SK-N-SH treated with all-trans-retinoic acid at 6 μM for 48 hours (cell line): ENCODE results near the gene SOS1.
"Not testable (repeated sequence)": the region's sequence is repeated elsewhere in the genome, so short reads cannot be mapped to it uniquely, and the experiment has no call there.

ENCODE experiments used
- ATAC-seq: fragments of 200-7000 bp; cut with Tn5 transposase; 3 replicates; pipeline ENCODE4 v1.9.1; 2020; ENCODE audit warnings: mild to moderate bottlenecking, moderate library complexity
- BACH2 ChIP-seq: fragments of 250-450 bp; sonication (Bioruptor Pico); IDR thresholded peaks from 2 replicates; pipeline ENCODE4 v1.9.0; 2021; ENCODE audit warnings: mild to moderate bottlenecking, borderline replicate concordance
- CSDC2 ChIP-seq: fragments of 250-450 bp; sonication (Bioruptor Pico); IDR thresholded peaks from 2 replicates; pipeline ENCODE4 v1.5.0; 2020; ENCODE audit warnings: mild to moderate bottlenecking, moderate library complexity
- ESRRG ChIP-seq: fragments of 250-450 bp; sonication (Bioruptor Pico); IDR thresholded peaks from 2 replicates; pipeline ENCODE4 v1.6.1; 2021; ENCODE audit warnings: mild to moderate bottlenecking
- GLIS3 ChIP-seq: fragments of 250-450 bp; sonication (Bioruptor Pico); IDR thresholded peaks from 2 replicates; pipeline ENCODE4 v1.5.0; 2020; ENCODE audit warnings: mild to moderate bottlenecking, moderate library complexity
- ISL1 ChIP-seq: fragments of 250-450 bp; sonication (Bioruptor Pico); IDR thresholded peaks from 2 replicates; pipeline ENCODE4 v2.1.2; 2022; ENCODE audit warnings: mild to moderate bottlenecking, moderate library complexity
- OSR1 ChIP-seq: fragments of 250-450 bp; sonication (Bioruptor Pico); IDR thresholded peaks from 2 replicates; pipeline ENCODE4 v1.8.0; 2022; ENCODE audit warnings: moderate library complexity, mild to moderate bottlenecking, inconsistent platforms
- POU6F1 ChIP-seq: fragments of 250-450 bp; sonication (Bioruptor Pico); IDR thresholded peaks from 2 replicates; pipeline ENCODE4 v1.8.0; 2021; ENCODE audit warnings: low read depth, mild to moderate bottlenecking, moderate library complexity, borderline replicate concordance
- PPARA ChIP-seq: fragments of 250-450 bp; sonication (Bioruptor Pico); IDR thresholded peaks from 2 replicates; pipeline ENCODE4 v1.5.0; 2020; ENCODE audit warnings: mild to moderate bottlenecking, borderline replicate concordance
- RARB ChIP-seq: fragments of 250-450 bp; sonication (Bioruptor Pico); IDR thresholded peaks from 2 replicates; pipeline ENCODE4 v1.8.0; 2021; ENCODE audit warnings: mild to moderate bottlenecking, moderate library complexity
- SNAI2 ChIP-seq: fragments of 250-450 bp; sonication (Bioruptor Pico); IDR thresholded peaks from 2 replicates; pipeline ENCODE4 v1.5.0; 2020; ENCODE audit warnings: mild to moderate bottlenecking, moderate library complexity
- TCF4 ChIP-seq: fragments of 250-450 bp; sonication (Bioruptor Pico); IDR thresholded peaks from 2 replicates; pipeline ENCODE4 v1.8.0; 2021; ENCODE audit warnings: mild to moderate bottlenecking, moderate library complexity, borderline replicate concordance
- ZC3H10 ChIP-seq: fragments of 250-450 bp; sonication (Bioruptor Pico); IDR thresholded peaks from 2 replicates; pipeline ENCODE4 v1.5.1; 2021; ENCODE audit warnings: mild to moderate bottlenecking, moderate library complexity
- ZFP3 ChIP-seq: fragments of 250-450 bp; sonication (Bioruptor Pico); IDR thresholded peaks from 2 replicates; pipeline ENCODE4 v1.5.0; 2020; ENCODE audit warnings: mild to moderate bottlenecking, moderate library complexity
- ZFP30 ChIP-seq: fragments of 450-650 bp; formaldehyde crosslinking; IDR thresholded peaks from 2 replicates; pipeline ENCODE4 v1.5.0; 2022; ENCODE audit warnings: mild to moderate bottlenecking, moderate library complexity
- ZNF565 ChIP-seq: fragments of 450-650 bp; formaldehyde crosslinking; conservative IDR thresholded peaks from 2 replicates; pipeline ENCODE4 v1.5.0; 2020; ENCODE audit warnings: low read depth, mild to moderate bottlenecking, moderate library complexity
- ZNF70 ChIP-seq: fragments of 450-650 bp; formaldehyde crosslinking; IDR thresholded peaks from 2 replicates; pipeline ENCODE4 v1.5.0; 2020; ENCODE audit warnings: mild to moderate bottlenecking, moderate library complexity
- ZNF8 ChIP-seq: fragments of 450-650 bp; formaldehyde crosslinking; IDR thresholded peaks from 2 replicates; pipeline ENCODE4 v1.5.0; 2020; ENCODE audit warnings: mild to moderate bottlenecking, moderate library complexity
- TF ChIP-seq, protein P1 (sequence below): fragments of 250-450 bp; sonication (Bioruptor Pico); IDR thresholded peaks from 2 replicates; pipeline ENCODE4 v1.8.0; 2020; ENCODE audit warnings: mild to moderate bottlenecking, moderate library complexity, borderline replicate concordance
- TF ChIP-seq, protein P2 (sequence below): fragments of 250-450 bp; sonication (Bioruptor Pico); IDR thresholded peaks from 2 replicates; pipeline ENCODE4 v1.5.1; 2020; ENCODE audit warnings: low read depth, mild to moderate bottlenecking, moderate library complexity
- TF ChIP-seq, protein P3 (sequence below): fragments of 250-450 bp; sonication (Bioruptor Pico); IDR thresholded peaks from 2 replicates; pipeline ENCODE4 v1.5.1; 2021; ENCODE audit warnings: mild to moderate bottlenecking, moderate library complexity
- TF ChIP-seq, protein P4 (sequence below): fragments of 250-450 bp; sonication (Bioruptor Pico); IDR thresholded peaks from 2 replicates; pipeline ENCODE4 v1.5.0; 2020; ENCODE audit warnings: mild to moderate bottlenecking, moderate library complexity

SOS1 gene

DNA sequence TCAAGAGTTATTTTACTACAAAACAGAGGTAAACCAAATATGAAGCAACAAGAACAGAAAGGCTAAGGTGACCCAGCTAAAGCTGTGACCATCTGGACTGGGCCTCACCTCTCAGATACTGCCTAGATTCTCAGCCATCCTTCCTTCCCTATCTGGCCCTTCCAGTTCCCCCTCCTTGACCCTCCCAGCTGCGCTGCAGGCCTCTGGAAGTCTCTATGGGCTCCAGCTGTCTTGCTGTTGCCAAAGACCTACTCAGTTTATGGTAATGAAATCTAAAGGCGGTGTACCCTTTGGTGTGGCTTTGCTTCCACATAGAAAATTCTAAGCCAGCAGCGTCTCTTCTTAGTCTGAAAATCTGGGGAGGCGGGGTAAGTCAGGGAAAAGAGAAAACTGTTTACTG is 175.5 kb downstream of the SOS1 start (continued):
- TF ChIP-seq, protein P1, sequence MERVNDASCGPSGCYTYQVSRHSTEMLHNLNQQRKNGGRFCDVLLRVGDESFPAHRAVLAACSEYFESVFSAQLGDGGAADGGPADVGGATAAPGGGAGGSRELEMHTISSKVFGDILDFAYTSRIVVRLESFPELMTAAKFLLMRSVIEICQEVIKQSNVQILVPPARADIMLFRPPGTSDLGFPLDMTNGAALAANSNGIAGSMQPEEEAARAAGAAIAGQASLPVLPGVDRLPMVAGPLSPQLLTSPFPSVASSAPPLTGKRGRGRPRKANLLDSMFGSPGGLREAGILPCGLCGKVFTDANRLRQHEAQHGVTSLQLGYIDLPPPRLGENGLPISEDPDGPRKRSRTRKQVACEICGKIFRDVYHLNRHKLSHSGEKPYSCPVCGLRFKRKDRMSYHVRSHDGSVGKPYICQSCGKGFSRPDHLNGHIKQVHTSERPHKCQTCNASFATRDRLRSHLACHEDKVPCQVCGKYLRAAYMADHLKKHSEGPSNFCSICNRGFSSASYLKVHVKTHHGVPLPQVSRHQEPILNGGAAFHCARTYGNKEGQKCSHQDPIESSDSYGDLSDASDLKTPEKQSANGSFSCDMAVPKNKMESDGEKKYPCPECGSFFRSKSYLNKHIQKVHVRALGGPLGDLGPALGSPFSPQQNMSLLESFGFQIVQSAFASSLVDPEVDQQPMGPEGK (CRISPR knock-in tag) = no peak
- no peak for TF ChIP-seq GLIS3 (CRISPR knock-in tag)
- TF ChIP-seq, protein P2, sequence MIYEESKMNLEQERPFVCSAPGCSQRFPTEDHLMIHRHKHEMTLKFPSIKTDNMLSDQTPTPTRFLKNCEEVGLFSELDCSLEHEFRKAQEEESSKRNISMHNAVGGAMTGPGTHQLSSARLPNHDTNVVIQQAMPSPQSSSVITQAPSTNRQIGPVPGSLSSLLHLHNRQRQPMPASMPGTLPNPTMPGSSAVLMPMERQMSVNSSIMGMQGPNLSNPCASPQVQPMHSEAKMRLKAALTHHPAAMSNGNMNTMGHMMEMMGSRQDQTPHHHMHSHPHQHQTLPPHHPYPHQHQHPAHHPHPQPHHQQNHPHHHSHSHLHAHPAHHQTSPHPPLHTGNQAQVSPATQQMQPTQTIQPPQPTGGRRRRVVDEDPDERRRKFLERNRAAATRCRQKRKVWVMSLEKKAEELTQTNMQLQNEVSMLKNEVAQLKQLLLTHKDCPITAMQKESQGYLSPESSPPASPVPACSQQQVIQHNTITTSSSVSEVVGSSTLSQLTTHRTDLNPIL (CRISPR knock-in tag) = no peak
- TF ChIP-seq ZNF70 (CRISPR knock-in tag) = no peak
- TF ChIP-seq PPARA = no peak
- TF ChIP-seq, all 23 proteins: peak for 0

DNA sequence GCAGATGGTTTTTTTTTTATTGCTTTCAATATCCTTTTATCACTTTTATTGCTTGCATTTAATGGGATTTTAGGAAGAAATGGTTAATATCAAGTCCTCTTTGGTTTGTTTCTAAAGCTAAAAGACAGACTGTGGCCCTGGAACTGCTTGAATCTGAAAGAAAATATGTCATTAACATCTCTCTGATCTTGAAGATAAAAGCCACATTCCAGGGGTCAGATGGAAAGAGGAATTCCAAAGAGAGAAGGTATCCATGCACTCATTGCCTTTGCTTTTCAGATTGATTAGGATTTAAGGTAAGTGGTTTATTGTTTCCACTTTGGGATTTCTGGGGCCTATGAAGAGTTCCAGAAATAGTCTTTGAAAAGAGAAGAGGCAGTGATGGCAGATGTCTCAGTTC is 177.1 kb downstream of the SOS1 start:
- ATAC-seq = no peak
- TF ChIP-seq ISL1 (CRISPR knock-in tag) = 0 out of 2 replicates have a peak, but pooled peaks have one; percentile 17
- no peak for TF ChIP-seq ZFP30

- no peak for TF ChIP-seq PPARA
- TF ChIP-seq, protein P3, sequence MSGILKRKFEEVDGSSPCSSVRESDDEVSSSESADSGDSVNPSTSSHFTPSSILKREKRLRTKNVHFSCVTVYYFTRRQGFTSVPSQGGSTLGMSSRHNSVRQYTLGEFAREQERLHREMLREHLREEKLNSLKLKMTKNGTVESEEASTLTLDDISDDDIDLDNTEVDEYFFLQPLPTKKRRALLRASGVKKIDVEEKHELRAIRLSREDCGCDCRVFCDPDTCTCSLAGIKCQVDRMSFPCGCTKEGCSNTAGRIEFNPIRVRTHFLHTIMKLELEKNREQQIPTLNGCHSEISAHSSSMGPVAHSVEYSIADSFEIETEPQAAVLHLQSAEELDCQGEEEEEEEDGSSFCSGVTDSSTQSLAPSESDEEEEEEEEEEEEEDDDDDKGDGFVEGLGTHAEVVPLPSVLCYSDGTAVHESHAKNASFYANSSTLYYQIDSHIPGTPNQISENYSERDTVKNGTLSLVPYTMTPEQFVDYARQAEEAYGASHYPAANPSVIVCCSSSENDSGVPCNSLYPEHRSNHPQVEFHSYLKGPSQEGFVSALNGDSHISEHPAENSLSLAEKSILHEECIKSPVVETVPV (CRISPR knock-in tag) = no peak
- TF ChIP-seq, protein P2 (CRISPR knock-in tag) = no peak
- no peak for TF ChIP-seq SNAI2 (CRISPR knock-in tag)
- TF ChIP-seq ZFP3 (CRISPR knock-in tag) = no peak
- TF ChIP-seq GLIS3 (CRISPR knock-in tag) = no peak
- no peak for TF ChIP-seq POU6F1 (CRISPR knock-in tag)
- TF ChIP-seq ESRRG = no peak
- no peak for TF ChIP-seq ZFP30
- no peak for TF ChIP-seq CSDC2 (CRISPR knock-in tag)
- no peak for TF ChIP-seq ZNF565 (CRISPR knock-in tag)
- no peak for TF ChIP-seq OSR1
- TF ChIP-seq BACH2 (CRISPR knock-in tag) = no peak
- no peak for TF ChIP-seq RARB
- TF ChIP-seq ZNF70 (CRISPR knock-in tag) = no peak
- TF ChIP-seq TCF4 = no peak
- no peak for TF ChIP-seq ZC3H10 (CRISPR knock-in tag)
- TF ChIP-seq, all 23 proteins: peak for 0
- ATAC-seq = no peak
These were observed 180.1 kb downstream of the SOS1 start for GRCh38 chr2:38940746-38941145.

- TF ChIP-seq ESRRG (no peak), RARB (no peak), GLIS3 (CRISPR knock-in tag) (no peak), ZFP30 (no peak), SNAI2 (CRISPR knock-in tag) (no peak), ZNF8 (CRISPR knock-in tag) (no peak), ZC3H10 (CRISPR knock-in tag) (no peak), ISL1 (CRISPR knock-in tag) (no peak), ZNF70 (CRISPR knock-in tag) (no peak)
- TF ChIP-seq, protein P3 (CRISPR knock-in tag) = no peak
- TF ChIP-seq, protein P2 (CRISPR knock-in tag) = no peak
- TF ChIP-seq, protein P4, sequence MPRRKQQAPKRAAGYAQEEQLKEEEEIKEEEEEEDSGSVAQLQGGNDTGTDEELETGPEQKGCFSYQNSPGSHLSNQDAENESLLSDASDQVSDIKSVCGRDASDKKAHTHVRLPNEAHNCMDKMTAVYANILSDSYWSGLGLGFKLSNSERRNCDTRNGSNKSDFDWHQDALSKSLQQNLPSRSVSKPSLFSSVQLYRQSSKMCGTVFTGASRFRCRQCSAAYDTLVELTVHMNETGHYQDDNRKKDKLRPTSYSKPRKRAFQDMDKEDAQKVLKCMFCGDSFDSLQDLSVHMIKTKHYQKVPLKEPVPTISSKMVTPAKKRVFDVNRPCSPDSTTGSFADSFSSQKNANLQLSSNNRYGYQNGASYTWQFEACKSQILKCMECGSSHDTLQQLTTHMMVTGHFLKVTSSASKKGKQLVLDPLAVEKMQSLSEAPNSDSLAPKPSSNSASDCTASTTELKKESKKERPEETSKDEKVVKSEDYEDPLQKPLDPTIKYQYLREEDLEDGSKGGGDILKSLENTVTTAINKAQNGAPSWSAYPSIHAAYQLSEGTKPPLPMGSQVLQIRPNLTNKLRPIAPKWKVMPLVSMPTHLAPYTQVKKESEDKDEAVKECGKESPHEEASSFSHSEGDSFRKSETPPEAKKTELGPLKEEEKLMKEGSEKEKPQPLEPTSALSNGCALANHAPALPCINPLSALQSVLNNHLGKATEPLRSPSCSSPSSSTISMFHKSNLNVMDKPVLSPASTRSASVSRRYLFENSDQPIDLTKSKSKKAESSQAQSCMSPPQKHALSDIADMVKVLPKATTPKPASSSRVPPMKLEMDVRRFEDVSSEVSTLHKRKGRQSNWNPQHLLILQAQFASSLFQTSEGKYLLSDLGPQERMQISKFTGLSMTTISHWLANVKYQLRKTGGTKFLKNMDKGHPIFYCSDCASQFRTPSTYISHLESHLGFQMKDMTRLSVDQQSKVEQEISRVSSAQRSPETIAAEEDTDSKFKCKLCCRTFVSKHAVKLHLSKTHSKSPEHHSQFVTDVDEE (CRISPR knock-in tag) = no peak
These were observed 183.3 kb downstream of the SOS1 start for GRCh38 chr2:38937548-38937947.

GRCh38 chr2:38936516-38936915 is 184.3 kb downstream of the SOS1 start:
- not testable (repeated sequence) for ATAC-seq

More at GRCh38 chr2:38937548-38937947, 183.3 kb downstream of the SOS1 start:
- ATAC-seq = no peak
